Embryonic facial prominence (tissue), 1 donor: ENCODE results near the gene SORCS2.

ENCODE experiments used
- DNase-seq: peaks from one replicate; pipeline ENCODE4 v3.0.0-alpha.2; 2016; ENCODE audit errors: extremely low spot score

The SORCS2 gene

GRCh38 chr4:7391637-7392437 is 199.5 kb downstream of the SORCS2 start:
- no peak for DNase-seq

DNA sequence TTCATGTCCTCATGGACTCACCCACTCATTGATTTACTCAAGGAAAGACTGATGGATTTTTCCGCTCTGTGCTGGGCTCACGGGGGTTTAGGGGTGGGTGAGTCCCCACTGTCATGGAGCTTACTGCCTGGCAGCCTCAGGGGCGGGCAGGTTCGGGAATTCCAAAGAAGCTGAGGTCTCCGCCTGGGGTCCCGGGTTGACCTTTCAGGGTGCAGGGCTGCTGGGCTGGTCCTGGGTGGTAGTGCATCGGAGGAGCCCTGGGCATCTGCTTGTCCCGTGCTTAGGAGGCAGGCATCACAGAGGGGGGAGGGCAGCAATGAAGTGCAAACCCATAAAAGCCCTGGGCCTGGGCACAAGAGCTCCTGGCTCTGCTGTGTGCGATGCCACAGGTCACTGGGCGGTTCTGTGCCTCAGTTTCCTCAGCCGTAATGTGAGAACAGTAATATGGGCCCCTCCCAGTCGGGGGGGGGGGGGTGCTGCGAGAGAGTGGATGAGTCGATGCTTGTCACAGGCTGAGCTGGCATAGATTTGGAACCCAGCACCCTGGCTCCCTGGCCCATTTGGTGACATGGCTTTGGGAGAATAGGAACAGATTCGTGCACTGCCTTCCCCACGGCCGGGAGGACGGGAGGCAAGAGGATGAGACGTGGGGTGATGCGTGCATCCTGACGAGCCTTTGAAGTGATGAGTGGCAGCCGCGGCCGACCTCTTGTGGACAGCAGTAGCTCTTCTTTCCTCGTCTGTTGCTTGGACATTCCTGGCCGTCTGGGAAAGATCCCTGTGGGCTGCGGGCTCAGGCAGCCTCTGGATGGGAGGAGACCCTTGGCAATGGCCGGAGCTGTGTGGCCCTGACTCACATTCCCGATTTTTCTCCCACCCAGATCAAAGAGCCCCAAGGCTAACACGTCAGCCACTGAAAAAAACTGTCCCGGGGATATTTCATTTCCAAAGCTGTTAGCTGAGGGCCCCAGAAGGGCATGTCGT is 200.4 kb downstream of the SORCS2 start:
- no peak for DNase-seq

GRCh38 chr4:7393601-7394575 is 201.6 kb downstream of the SORCS2 start:
- DNase-seq = no peak

- DNase-seq = no peak
Measured at GRCh38 chr4:7394681-7395451, 202.5 kb downstream of the SORCS2 start.

- DNase-seq = no peak
Measured at GRCh38 chr4:7395645-7396044, 203.3 kb downstream of the SORCS2 start.

DNA sequence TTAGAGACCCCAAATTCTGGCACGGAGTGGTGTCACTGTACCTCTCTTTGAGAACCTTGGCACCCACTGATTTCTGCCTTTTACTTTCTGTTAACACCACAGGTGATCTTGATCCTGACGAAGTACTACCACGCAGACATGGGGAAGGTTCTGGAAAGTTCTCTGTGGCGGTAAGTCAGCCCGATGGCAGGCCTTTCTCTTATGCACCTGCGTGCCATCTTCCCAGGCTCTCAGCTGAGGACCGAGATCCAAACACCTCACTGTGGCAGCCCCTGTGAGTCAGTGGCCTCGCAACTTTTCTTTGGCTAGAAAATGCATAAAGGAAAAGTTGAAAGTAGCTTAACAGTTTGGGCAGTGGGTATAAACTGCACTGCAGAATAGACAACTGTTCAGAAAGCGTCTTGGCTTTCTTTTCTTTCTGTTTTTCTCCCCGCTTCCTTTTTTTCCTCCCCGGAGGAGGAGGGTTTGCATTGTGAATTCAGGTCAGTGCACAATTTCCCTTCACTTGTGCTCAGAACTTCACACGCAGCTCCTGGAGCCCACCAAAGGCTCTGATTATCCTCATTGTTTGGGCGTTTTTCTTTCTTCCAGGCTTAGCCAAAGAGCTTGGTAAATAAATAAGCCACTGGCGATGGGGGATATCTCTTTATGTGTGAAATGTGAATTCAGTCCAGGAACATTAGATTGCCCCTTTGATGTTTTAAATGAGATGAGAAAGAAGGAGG is 204.0 kb downstream of the SORCS2 start:
- no peak for DNase-seq

DNA sequence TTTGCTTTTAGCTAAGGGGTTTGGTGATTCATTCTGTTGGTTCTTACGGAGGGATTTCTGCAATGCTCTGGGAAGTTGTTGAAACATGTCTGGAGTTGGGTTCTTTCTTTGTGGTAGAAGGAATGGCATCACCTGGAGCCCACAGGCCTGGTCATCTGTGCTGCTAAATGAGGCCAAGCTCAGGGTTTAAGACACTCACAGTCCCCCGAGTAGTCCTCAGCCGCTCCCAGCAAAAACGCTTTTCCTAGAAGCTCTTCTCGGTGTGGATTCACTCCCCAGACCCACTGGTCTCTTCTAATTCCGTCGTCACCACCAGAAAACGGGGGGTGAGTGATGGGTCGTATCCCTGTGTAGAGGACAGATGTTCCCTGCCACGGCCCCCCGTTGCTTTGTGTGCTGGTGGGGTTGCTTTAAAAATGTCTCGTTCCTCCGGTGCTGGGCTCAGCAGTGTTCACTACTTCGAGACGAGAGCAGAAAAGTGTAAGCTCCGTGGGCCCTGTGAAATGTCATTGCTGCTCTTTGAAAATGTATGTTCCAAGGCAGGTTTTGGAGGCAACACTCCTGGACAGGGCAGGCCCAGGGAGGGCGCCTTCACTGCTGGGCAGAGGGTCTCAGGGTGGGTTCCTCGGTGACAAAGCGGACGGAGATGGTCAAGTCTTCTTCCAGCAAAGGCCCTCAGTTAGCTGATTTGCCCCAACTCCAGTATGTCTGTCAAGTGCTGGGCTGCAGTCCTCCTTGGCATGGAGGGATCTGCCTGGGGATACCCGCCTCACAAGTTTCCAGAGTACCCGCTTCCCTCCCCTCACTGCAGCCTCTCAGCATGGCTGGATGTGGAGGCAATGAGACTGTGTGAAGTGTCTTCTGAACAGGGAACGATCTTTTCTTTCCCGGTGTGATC is 205.1 kb downstream of the SORCS2 start:
- no peak for DNase-seq

- DNase-seq = no peak
Measured at GRCh38 chr4:7398104-7398423, 205.7 kb downstream of the SORCS2 start.

GRCh38 chr4:7398788-7399439 is 206.6 kb downstream of the SORCS2 start:
- DNase-seq = no peak

GRCh38 chr4:7399440-7400234 is 207.3 kb downstream of the SORCS2 start:
- no peak for DNase-seq

DNA sequence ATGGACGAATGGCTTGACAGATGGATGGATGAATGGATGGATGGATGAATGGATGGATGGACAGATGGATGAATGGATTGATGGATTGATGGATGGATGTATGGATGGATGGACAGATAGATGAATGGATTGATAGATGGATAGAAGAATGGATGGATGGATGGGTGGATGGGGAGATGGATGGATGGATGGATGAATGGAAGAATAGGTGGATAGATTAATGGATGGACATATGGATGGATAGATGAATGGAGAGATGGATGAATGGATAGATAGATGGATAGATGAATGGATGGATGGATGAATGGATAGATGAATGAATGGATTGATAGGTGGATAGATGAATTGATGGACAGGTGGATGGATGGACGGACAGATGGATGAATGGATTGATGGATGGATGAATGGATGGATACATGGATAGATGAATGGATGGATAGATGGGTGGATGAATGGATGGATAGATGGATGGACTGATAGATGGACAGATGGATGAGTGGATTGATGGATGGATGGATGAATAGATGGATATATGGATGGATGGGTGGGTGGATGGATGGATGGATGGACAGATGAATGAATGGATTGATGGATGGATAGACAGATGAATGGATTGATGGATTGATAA is 208.4 kb downstream of the SORCS2 start:
- no peak for DNase-seq

DNA sequence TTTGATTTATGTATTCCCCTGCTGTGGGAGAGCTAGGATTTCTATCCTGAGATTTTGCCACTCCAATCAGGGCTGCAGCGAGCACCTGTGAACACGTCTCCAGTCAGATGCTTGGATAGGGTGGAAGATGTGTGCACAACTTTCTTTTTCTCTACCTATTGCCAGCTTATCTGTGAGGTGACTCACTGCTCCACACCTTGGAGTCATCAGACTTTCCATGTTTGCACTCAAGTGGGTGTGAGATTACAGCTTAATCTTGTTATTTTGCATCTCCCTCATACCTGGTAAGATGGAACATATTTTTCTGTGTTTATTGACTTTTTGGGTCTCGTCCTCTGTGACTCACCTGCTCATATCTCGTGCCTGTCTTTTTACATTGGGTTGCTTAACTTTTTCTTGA is 210.2 kb downstream of the SORCS2 start:
- no peak for DNase-seq

GRCh38 chr4:7403001-7403400 is 210.7 kb downstream of the SORCS2 start:
- no peak for DNase-seq

- no peak for DNase-seq
Measured at GRCh38 chr4:7408166-7408565, 215.8 kb downstream of the SORCS2 start.

- DNase-seq = no peak
Measured at GRCh38 chr4:7410446-7410845, 218.1 kb downstream of the SORCS2 start.

GRCh38 chr4:7411491-7411890 is 219.2 kb downstream of the SORCS2 start:
- no peak for DNase-seq

DNA sequence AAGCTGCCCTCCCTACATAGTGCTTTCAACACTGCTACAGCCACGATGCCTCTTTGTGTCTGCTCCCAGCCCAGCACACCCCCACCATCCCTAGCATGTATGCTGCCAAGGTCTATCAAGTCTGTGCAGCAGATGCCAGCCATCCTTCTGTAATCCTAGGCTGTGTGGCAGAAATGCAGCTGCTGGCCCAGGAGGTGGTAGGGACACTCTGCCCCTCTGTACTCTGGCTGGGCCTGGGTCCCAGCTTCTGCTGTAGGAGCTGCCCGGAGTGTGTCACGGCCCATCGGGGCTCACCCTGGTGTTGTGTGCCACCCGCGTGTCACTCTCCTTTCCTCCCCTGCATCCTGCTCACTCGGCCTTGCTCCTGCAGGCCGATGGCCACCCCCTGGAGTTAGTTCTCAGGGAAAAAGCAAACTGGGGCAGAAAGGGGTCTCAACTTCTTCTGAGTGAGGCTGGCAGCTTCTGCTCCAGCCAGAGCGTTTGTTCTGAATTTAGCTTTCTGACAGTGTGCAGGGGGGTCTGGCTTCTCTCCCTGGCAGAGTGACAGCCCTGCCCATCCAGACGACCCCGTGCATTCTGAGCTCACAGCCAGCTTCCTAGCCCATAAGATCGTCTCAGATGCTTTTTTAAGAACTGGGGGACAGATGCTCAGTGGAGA is 219.7 kb downstream of the SORCS2 start:
- DNase-seq = no peak
